ENCODE data around the gene KIZ.

The KIZ gene

GRCh38 chr20:21181028-21181427 is 55.1 kb downstream of the KIZ start:
- FAIRE-seq = no peak

GRCh38 chr20:21182832-21183563 is 57.1 kb downstream of the KIZ start:
- no peak for FAIRE-seq

- no peak for FAIRE-seq
Measured at GRCh38 chr20:21183722-21184121, 57.8 kb downstream of the KIZ start.

DNA sequence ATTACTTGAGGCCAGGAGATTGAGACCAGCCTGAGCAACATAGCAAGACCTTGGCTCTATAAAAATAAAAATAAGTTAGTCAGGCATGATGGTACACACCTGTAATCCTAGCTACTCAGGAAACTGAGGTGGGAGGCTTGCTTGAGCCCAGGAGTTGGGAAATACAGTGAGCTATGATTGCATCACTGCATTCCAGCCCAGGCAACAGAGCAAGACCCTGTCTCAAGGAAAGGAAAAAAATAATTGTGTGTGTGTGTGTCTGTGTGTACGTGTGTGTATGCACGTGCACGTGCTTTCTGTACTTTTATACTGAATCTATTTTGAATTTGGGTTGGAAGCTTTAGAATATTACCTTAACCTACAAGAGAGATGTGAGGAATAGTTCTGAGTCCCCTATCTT is 58.9 kb downstream of the KIZ start:
- FAIRE-seq = no peak

- FAIRE-seq = no peak
Measured at GRCh38 chr20:21185849-21186248, 60.0 kb downstream of the KIZ start.

GRCh38 chr20:21189761-21190523 is 64.1 kb downstream of the KIZ start:
- no peak for FAIRE-seq

DNA sequence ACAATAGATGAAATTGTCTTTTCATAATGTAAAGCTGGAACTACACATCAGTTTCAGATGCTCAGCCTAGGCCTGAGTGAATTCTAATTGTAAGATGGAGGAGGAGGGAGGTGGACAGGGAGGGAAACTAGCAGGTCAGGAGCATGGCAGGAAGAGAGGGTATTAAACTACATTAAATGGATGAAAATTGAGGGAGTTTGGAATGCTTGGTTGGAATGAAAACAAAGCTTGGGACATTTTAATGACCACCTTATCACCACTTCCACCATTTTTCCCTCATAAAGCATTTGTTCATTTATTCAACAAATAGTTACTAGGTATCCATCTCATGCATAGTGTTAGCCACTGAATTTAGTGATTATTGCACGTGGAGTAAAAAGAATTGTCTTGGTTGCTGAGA is 65.0 kb downstream of the KIZ start:
- FAIRE-seq = no peak

GRCh38 chr20:21191839-21192238 is 66.0 kb downstream of the KIZ start:
- FAIRE-seq = no peak

DNA sequence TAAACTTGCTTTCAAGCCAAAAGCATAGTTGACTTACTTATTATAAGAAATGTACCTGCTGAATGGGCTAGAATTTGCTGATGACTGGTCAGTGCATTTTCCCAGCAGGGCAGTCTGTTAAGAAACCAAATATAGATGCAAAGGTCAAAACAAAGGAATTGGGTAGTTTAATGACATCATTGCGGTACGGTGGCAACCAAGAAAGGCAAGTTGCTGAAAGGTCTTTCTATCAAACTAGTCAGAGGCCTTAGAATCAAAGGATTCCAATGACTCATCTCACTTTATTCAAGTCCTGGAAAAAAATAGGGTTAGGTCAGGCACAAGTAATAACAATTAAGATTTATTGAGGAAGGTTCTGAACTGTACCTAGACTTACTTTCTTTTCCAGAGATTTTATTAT is 76.4 kb downstream of the KIZ start:
- FAIRE-seq = no peak

- no peak for FAIRE-seq
Measured at GRCh38 chr20:21203088-21203656, 77.3 kb downstream of the KIZ start.

DNA sequence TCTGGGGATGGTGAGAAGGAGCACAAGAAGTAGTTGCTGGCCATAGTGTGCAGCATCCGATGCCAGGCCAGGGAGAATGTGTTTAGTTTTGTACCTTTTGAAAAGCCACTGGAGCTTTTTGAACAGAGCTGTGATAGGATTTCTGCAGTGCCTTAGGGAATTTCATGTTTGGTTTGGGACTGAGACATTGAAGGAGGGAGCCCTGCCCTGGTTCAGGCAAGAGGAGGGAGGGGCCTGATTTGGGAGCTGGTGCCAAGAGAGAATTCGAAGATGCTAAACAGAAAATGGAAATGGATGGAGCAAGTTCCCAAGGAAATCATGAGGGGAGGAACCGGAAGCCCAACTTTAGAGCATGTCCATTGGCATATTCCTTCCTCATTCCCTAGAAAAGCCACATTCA is 80.7 kb downstream of the KIZ start:
- no peak for FAIRE-seq

DNA sequence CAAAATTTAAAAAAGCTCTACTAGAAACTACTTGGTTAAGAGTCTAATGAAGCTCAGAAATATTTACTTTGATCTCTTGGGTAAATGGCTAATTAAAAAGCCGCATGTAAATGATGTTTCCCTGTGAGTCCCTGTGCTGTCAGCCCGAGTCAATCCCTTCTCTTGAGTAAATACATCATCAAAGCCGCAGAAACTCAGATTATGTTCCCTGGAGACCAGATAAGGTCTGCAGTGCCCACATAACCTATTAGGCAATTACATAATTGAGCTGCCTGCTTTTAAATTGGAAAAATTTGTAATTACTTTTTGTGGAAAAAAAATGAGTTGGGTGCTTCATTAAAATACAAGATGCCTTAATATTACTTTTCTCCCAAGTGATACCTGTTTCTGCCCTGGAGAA is 83.1 kb downstream of the KIZ start:
- no peak for FAIRE-seq

GRCh38 chr20:21209668-21210067 is 83.8 kb downstream of the KIZ start:
- no peak for FAIRE-seq

GRCh38 chr20:21213691-21214090 is 87.8 kb downstream of the KIZ start:
- no peak for FAIRE-seq

GRCh38 chr20:21214431-21214830 is 88.5 kb downstream of the KIZ start:
- FAIRE-seq = no peak

DNA sequence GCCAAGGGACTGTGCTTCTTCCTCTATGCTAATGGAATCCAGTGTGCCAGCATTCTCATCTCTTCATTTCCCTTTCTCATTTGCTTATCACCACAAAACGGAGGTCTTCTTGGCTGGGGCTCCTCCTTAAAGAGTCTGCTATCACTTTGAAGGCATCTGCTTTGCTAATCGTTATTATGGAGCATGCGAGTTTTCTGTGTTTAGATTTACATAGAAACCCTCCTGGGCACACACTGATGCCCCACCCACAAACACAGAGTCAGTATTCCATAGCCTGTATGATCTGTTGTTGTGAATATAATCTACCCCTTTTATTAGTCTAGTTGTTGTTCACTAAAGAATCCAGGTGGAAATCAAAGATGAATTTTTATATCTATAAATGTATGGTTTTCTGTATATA is 93.8 kb downstream of the KIZ start:
- FAIRE-seq = no peak

DNA sequence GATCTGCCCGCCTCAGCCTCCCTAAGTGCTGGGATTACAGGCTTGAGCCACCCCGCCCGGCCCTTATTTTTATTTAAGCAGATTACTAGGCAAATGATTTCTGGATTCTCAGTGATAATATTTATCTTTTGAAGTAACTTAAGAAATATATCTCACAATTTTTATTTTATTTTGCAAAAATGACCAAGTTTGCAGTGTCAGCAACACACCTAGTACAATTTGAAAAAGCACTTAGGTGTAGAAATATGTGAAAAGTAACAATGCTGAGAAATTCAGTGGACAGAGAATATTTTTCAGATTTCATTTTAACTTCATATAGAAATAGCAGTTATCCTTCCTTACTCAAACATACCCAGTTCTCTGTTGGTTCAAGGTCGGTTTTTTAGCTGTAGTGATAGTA is 98.3 kb downstream of the KIZ start:
- no peak for FAIRE-seq

GRCh38 chr20:21225215-21225947 is 99.5 kb downstream of the KIZ start:
- FAIRE-seq = no peak

- no peak for FAIRE-seq
Measured at GRCh38 chr20:21228511-21228910, 102.6 kb downstream of the KIZ start.

- FAIRE-seq = no peak
Measured at GRCh38 chr20:21229163-21229562, 103.3 kb downstream of the KIZ start.

DNA sequence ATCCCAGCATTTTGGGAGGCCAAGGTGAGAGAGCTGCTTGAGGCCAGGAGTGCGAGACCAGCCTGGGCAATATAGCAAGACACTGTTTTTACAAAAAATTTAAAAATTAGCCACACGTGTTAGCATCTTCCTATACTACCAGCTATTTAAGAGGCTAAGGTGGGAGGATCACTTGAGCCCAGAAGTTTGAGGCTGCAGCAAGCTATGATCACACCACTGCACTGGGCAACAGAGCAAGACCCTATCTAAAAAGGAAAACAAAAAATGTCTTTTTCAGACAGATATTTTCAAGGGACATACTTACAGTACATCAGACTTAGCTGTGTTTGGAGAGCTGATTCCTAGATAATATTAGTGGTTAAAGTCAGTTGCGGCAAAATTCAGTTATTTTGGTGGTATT is 104.3 kb downstream of the KIZ start:
- FAIRE-seq = no peak

DNA sequence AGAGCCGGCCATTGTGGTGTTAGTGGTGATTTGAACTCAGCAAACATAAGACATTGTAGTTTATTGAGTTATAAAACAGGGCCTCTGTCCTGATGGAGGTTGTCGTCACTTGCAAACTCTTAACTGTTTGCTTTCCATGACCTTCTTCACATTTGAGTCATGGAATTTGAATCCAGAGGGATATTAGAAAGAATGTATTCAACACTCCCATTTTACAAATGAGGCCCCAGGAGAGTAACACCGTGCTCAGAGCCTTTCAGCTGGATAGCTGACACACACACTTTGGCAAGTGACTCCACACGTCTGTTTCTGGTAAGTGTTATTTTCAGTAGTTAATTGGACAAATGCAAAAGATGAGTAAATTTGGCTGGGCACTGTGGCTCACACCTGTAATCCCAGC is 104.8 kb downstream of the KIZ start:
- no peak for FAIRE-seq

DNA sequence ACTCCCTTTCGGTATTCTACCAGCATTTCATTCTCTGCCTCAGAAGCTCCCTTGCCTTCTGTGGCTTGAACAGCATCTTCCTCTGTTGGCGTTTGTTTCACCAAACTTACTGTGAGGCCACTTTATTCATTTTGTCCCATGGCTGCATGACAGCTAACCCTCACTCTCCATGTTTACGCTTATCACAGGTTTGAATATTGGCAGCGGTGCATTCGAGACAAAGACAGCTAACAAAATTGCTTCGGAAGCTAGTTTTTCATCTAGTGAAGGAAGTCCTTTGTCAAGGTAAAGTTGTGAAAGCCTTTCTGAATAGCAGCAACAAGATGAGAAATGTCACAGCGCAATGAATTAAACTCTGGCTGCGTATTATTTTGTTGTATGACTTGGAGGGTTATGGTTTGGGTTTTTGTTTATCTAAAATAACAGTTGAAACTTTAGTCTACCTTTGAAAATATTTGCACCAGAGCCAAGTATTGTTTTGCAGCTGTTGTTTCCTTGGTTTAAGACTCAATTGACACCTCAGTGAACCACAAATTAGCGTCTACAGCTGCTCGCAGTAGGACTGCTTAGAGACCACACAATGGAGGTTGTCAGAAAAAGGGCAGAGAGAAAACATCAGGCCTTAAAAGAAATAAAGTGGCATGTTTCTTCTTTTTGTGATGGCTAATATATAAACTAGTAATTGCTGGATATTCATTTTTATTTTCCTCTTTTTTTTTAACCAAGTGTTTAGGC is 106.8 kb downstream of the KIZ start:
- no peak for FAIRE-seq

Data from G401.6 (cell line).